ENCODE measurements around the gene WDFY2. TPM values are rescaled to one million over a fixed set of nuclear protein-coding genes. Genes with fewer than 3 reads are reported as not detected.

Gene WDFY2
- total RNA-seq, 1 experiment from 2014 or later: 26.4 TPM

DNA sequence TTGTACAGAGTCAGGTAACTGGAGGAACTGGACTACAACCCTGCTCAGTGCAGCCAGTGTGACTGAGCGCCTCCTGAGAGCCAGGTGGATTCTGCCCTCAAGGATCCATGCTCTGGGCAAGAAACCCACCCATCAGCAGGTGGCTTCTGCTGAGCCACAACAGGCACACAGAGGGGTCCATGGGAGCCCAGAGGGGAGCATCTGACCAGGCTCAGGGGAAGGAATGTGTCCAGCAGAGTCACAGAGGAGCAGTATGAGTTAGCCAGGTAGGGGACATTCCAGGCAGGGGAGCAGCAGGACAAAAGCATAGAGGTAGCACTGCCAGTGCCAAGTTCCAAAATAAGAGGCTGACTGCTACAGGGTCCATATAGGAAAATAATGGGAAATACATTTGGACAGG is 199.8 kb downstream of the WDFY2 start:
- H3K79me1 ChIP-seq (ENCODE audit: insufficient read depth, low read depth, low read length, poor library complexity, severe bottlenecking): no peaks in the 10 kb centered on the region
- TF ChIP-seq, protein P1, sequence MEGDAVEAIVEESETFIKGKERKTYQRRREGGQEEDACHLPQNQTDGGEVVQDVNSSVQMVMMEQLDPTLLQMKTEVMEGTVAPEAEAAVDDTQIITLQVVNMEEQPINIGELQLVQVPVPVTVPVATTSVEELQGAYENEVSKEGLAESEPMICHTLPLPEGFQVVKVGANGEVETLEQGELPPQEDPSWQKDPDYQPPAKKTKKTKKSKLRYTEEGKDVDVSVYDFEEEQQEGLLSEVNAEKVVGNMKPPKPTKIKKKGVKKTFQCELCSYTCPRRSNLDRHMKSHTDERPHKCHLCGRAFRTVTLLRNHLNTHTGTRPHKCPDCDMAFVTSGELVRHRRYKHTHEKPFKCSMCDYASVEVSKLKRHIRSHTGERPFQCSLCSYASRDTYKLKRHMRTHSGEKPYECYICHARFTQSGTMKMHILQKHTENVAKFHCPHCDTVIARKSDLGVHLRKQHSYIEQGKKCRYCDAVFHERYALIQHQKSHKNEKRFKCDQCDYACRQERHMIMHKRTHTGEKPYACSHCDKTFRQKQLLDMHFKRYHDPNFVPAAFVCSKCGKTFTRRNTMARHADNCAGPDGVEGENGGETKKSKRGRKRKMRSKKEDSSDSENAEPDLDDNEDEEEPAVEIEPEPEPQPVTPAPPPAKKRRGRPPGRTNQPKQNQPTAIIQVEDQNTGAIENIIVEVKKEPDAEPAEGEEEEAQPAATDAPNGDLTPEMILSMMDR (conservative IDR thresholded peaks at IDR 0.05): no peak

More for the DNA sequence above, 199.8 kb downstream of the WDFY2 start:
- no peaks in the 10 kb centered on the region for H3K79me2 ChIP-seq (ENCODE audit: insufficient read depth, low read length)
- no peaks in the 10 kb centered on the region for H3K9me3 ChIP-seq (ENCODE audit: control insufficient read depth, low read depth, low read length)
- no peak overlapping the region for H3K18ac ChIP-seq (ENCODE audit: insufficient read length, low read depth, low read length)
- H4K5ac ChIP-seq (ENCODE audit: insufficient read length, low read depth, low read length): no peak overlapping the region
- H2BK20ac ChIP-seq (ENCODE audit: low read depth, low read length, poor library complexity, severe bottlenecking): no peak overlapping the region
- Mint-ChIP-seq H3K36me3 (ENCODE audit: insufficient read depth in 1 of 3, low read depth in 3 of 3) (peaks cover 0 to 8% (median 4%) of the 10 kb centered on the region in 3 experiments; a peak in 6 of 7 replicates), H3K4me3 (no peak overlapping the region), H3K27ac (no peak overlapping the region), H3K27me3 (ENCODE audit: low read depth) (no peaks in the 10 kb centered on the region), H3K4me1 (peaks cover 15 to 24% of the 10 kb centered on the region in 2 experiments), H3K9me3 (no peaks in the 10 kb centered on the region)
- no peaks in the 10 kb centered on the region for H3K27me3 ChIP-seq (ENCODE audit: insufficient read depth, low read length)
- H3K9ac ChIP-seq (ENCODE audit: extremely low read depth, insufficient read length, low read length): no peak overlapping the region
- H3T11ph ChIP-seq (ENCODE audit: low read length): no peak overlapping the region
- no peaks in the 10 kb centered on the region for H3K4me1 ChIP-seq (ENCODE audit: insufficient read depth, low read length)
- H3K56ac ChIP-seq (ENCODE audit: insufficient read length, low read depth, low read length): no peak overlapping the region
- no peak for DNase-seq
- no peak overlapping the region for H2BK12ac ChIP-seq (ENCODE audit: insufficient read length, low read depth, low read length)
- WGBS (ENCODE audit: extremely low coverage, insufficient read length, low lambda C conversion rate): no CpG with 5 or more reads among the region's 1 CpG
- H2BK15ac ChIP-seq (ENCODE audit: low read depth, low read length): no peak overlapping the region
- no peak overlapping the region for H4K91ac ChIP-seq (ENCODE audit: insufficient read length, low read depth, low read length)
- H2BK5ac ChIP-seq (ENCODE audit: insufficient read length, low read length): no peak overlapping the region
- H2BK120ac ChIP-seq (ENCODE audit: low read depth, low read length, poor library complexity, severe bottlenecking): no peak overlapping the region
- H3K27ac ChIP-seq (ENCODE audit: insufficient read length, low read depth, low read length): no peak overlapping the region
- H3K4me2 ChIP-seq (ENCODE audit: insufficient read depth, insufficient read length, low read length): no peak overlapping the region
- H4K20me1 ChIP-seq (ENCODE audit: control insufficient read depth, insufficient read depth, insufficient read length): no peaks in the 10 kb centered on the region
- H2AFZ ChIP-seq (ENCODE audit: low read length): no peak overlapping the region
- no peak overlapping the region for H3K4ac ChIP-seq (ENCODE audit: low read depth, low read length)
- no peak overlapping the region for H4K8ac ChIP-seq (replicated peaks; ENCODE audit: insufficient read length, low read depth, low read length)
- no peak overlapping the region for H3K23ac ChIP-seq (ENCODE audit: insufficient read length, low read depth, low read length)
- no peak overlapping the region for H3K14ac ChIP-seq (ENCODE audit: insufficient read depth, low read length)
- H2AK5ac ChIP-seq (ENCODE audit: insufficient read length, low read length): no peak overlapping the region
- H3K23me2 ChIP-seq (ENCODE audit: insufficient read length, low read depth, low read length, poor library complexity, severe bottlenecking): no peaks in the 10 kb centered on the region
